Endothelial cell (in vitro differentiated cells): ENCODE measurements around the gene IQCM. TPM values are rescaled to one million over a fixed set of nuclear protein-coding genes. Genes with fewer than 3 reads are reported as not detected.

Experiments
- DNase-seq: peaks from one replicate; pipeline ENCODE4 v3.0.0; 2021; ENCODE audit warnings: low spot score
- H3K27ac Mint-ChIP-seq: one replicate; pipeline ENCODE4 v1.8.0; 2021; ENCODE audit warnings: mixed read lengths, inconsistent platforms; ENCODE audit not compliant: unreplicated experiment
- H3K27me3 Mint-ChIP-seq: one replicate; pipeline ENCODE4 v1.8.0; 2021; ENCODE audit warnings: mild to moderate bottlenecking, moderate library complexity, mixed read lengths, inconsistent platforms; ENCODE audit not compliant: unreplicated experiment
- H3K36me3 Mint-ChIP-seq: one replicate; pipeline ENCODE4 v1.8.0; 2021; ENCODE audit warnings: mild to moderate bottlenecking, low read depth, mixed read lengths, inconsistent platforms; ENCODE audit not compliant: unreplicated experiment
- H3K4me1 Mint-ChIP-seq: one replicate; pipeline ENCODE4 v1.8.0; 2021; ENCODE audit warnings: mild to moderate bottlenecking, mixed read lengths, inconsistent platforms; ENCODE audit not compliant: unreplicated experiment
- H3K4me3 Mint-ChIP-seq: one replicate; pipeline ENCODE4 v1.8.0; 2021; ENCODE audit warnings: mild to moderate bottlenecking, mixed read lengths, inconsistent platforms; ENCODE audit not compliant: unreplicated experiment
- H3K9me3 Mint-ChIP-seq: one replicate; pipeline ENCODE4 v1.8.0; 2021; ENCODE audit warnings: mixed read lengths, inconsistent platforms; ENCODE audit not compliant: unreplicated experiment
- CTCF ChIP-seq: fragments of 200-600 bp; sonication (generic); IDR thresholded peaks from one replicate; pipeline ENCODE4 v1.5.0; 2021; ENCODE audit warnings: antibody characterized with exemption; ENCODE audit not compliant: unreplicated experiment
- total RNA-seq: library from RNA; stranded (reverse); fragmentation: NEBNext Ultra II Directional; extraction: Animal tissue kit (Norgen Biotek cat#: 25700); gene quantifications from one replicate; pipeline ENCODE4 v1.2.1, GENCODE V29; 2021; ENCODE audit not compliant: unreplicated experiment

Gene IQCM
- total RNA-seq, 1 donor from 2014 or later, result not detected

DNA sequence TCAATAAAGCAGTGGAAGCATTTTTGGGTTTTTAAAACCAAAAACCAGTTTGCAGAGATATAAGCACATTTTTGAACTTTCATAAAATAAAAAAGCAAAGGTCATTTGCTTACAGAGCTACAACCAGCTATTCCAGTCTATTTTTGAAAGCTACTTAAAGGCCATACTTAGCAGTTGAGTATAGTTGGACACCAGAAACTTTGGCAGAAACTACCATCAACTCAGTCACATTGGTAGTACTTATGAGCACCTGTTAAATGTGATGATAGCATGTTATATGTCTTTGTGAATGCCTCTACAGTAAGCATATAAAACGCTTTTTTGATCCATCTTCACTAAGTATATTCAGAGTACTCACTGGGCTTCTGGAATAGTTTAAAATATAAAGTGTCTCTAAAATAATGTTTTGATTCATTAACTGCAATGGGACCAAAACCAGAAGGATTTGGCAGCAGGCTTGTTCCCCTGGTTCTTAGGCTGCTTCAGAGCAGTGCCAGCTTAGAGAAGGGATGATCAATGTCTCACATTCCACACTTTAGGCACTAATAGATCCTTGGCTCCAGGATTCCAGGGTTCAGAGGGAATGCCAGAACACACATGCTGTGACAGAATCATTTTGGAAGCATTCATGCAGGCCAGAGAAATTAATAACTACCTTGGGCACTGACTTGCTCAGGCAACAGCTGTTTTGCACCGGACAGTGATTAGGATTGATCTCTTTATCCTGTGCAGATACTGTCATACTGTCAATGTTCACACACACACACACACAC lies 103.9 kb downstream of the IQCM start:
- no peak for DNase-seq
- Mint-ChIP-seq H3K4me1 (no peaks in the 10 kb centered on the region), H3K4me3 (no peak overlapping the region), H3K27me3 (peaks cover 2% of the 10 kb centered on the region), H3K9me3 (no peaks in the 10 kb centered on the region), H3K36me3 (no peaks in the 10 kb centered on the region), H3K27ac (no peak overlapping the region)
- no peak for TF ChIP-seq CTCF

DNA sequence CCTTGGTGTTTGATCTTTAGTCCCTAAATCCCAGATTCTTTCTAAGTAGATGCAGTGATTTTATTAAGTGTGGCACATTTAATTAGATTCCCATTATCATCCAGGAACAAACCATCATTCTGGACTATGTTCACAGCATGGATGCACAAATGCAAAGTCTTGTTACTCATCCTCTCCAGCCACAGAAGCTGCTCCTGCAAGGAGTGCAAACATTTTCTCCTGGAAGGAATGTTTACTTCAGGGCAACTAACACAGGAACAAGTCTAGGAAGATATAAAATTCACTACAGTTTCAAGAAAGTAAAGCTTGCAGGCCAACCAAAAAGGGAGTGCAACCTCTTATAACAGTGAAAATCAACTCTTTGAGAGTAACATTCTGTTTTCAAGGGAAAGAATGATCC lies 106.0 kb downstream of the IQCM start:
- Mint-ChIP-seq H3K4me3 (no peak overlapping the region), H3K27ac (no peak overlapping the region)
- no peak for DNase-seq

DNA sequence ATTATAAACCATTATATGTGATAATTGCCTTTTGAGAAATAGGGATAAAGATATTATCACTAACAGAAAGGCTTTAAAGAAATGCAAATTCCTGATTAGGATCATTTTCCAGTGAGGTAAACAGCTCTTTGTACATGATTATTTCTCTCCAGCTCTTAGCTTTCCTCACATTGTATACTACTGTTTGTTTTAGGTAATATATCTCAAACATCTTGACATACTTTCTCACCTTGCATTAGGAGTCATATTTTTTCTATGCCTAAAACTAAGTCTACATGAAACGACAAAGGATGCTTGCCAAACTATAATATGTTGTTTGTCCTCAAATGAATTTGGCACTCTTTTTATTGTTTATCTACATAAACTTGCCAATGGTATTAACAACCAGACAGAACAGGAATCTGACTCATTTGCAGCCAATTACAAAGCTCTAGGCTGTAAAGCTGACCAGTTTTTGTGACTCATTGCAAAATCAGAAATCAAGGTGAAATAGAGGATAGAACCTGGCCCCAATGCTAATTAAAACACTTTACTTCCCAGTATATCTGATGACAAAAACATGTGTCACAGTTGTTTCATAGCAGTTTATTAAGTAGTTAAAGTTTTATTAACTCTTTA lies 107.0 kb downstream of the IQCM start:
- Mint-ChIP-seq H3K27ac (no peak overlapping the region), H3K4me1 (no peaks in the 10 kb centered on the region), H3K9me3 (no peaks in the 10 kb centered on the region), H3K36me3 (no peaks in the 10 kb centered on the region), H3K4me3 (no peak overlapping the region), H3K27me3 (no peaks in the 10 kb centered on the region)
- no peak for TF ChIP-seq CTCF
- DNase-seq, result no peak

More for the DNA sequence above, 106.0 kb downstream of the IQCM start:
- Mint-ChIP-seq H3K27me3 (no peaks in the 10 kb centered on the region), H3K9me3 (no peaks in the 10 kb centered on the region), H3K4me1 (no peaks in the 10 kb centered on the region), H3K36me3 (no peaks in the 10 kb centered on the region)
- TF ChIP-seq CTCF, result no peak

DNA sequence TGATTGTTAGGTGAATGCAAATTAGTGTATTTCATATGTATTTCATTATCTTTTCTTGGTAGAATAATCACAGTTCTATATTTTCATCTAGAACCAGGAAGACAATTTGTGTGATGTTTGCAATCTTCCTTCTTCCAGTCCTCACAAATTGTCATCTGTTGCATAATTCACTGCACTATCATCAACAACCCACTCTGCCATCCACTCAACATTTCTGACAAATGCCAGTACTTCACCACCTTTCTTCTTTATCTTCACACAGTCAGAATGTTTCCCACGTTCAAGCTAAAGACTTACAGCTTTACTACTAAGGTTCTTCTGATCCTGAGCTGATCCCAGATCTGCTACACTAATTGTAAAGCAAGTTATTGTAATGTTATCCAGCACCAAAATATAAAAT lies 107.8 kb downstream of the IQCM start:
- no peak for DNase-seq
- H3K4me1 Mint-ChIP-seq, result no peaks in the 10 kb centered on the region
- H3K4me3 Mint-ChIP-seq, result no peak overlapping the region
- TF ChIP-seq CTCF, result no peak
- no peaks in the 10 kb centered on the region for H3K36me3 Mint-ChIP-seq
- H3K27ac Mint-ChIP-seq, result no peak overlapping the region
- H3K27me3 Mint-ChIP-seq, result no peaks in the 10 kb centered on the region
- H3K9me3 Mint-ChIP-seq, result no peaks in the 10 kb centered on the region

DNA sequence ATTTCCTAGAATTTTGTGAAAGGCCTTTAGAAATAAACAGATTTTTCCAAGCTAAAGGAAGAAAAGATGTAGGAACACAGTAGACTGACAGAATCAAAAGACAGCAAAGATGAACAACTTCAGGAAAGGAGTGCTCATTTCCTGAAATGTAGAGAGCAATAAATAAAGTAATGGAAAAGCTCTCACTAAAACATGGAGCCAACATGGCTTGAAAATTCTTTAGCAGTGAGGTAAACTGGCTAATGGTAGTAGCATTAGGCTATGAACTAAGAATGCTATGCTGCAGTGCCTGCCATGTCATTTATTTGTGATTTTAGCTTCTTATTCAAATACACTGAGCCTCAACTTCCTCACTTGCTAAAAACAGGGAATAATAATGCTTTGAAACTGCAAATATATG lies 108.7 kb downstream of the IQCM start:
- no peak overlapping the region for H3K27ac Mint-ChIP-seq
- H3K36me3 Mint-ChIP-seq, result no peaks in the 10 kb centered on the region
- H3K9me3 Mint-ChIP-seq, result no peaks in the 10 kb centered on the region
- no peaks in the 10 kb centered on the region for H3K4me1 Mint-ChIP-seq
- no peak for TF ChIP-seq CTCF
- no peaks in the 10 kb centered on the region for H3K27me3 Mint-ChIP-seq
- H3K4me3 Mint-ChIP-seq, result no peak overlapping the region
- no peak for DNase-seq
